OCI-LY7 (cell line): ENCODE data around the gene TARDBP. TPM values are rescaled to one million over a fixed set of nuclear protein-coding genes. Genes with fewer than 3 reads are reported as not detected.
"Not testable (repeated sequence)": the region's sequence is repeated elsewhere in the genome, so short reads cannot be mapped to it uniquely, and the experiment has no call there.

Experiments used
- BruUV-seq: library from RNA; stranded (reverse); fragments of 400-500 nt; replicated peaks from 2 replicates; lab custom pipeline; 2021; lab: Mats Ljungman, UMichigan
- CTCF ChIA-PET: fragments of 300-600 bp; sonication (Branson Sonifier 250); formaldehyde crosslinking; loops from one replicate; lab custom pipeline; 2022; ENCODE audit warnings: antibody characterized with exemption; ENCODE audit not compliant: unreplicated experiment; lab: Charles Lee
- POLR2A ChIA-PET: fragments of 300-600 bp; sonication (Branson Sonifier 250); formaldehyde crosslinking; loops from one replicate; lab custom pipeline; 2022; ENCODE audit warnings: antibody characterized with exemption; lab: Charles Lee
- DNase-seq: peaks from one replicate; pipeline ENCODE4 v3.0.0-alpha.2; 2015; ENCODE audit warnings: low spot score
- H2AFZ ChIP-seq: fragments of 200-600 bp; sonication (generic), shearing (Covaris generic); 2 replicates; pipeline ENCODE4 v1.6.1; 2014; ENCODE audit warnings: mild to moderate bottlenecking, antibody characterized with exemption, low read length, moderate library complexity
- H3K27ac ChIP-seq: fragments of 200-600 bp; sonication (generic); 2 replicates; pipeline ENCODE4 v1.5.1; 2014; ENCODE audit warnings: mixed run types, low read depth, mild to moderate bottlenecking, moderate library complexity, low read length, inconsistent platforms; ENCODE audit not compliant: poor library complexity, severe bottlenecking
- H3K36me3 ChIP-seq: fragments of 200-600 bp; sonication (generic); 2 replicates; pipeline ENCODE4 v1.6.1; 2014; ENCODE audit warnings: mild to moderate bottlenecking, antibody characterized with exemption, low read length, moderate library complexity, mixed read lengths; ENCODE audit not compliant: insufficient read depth
- H3K4me1 ChIP-seq: fragments of 200-600 bp; sonication (generic); 2 replicates; pipeline ENCODE4 v1.5.1; 2014; ENCODE audit warnings: mild to moderate bottlenecking, low read length; ENCODE audit not compliant: insufficient read depth, poor library complexity, severe bottlenecking
- H3K4me2 ChIP-seq: fragments of 200-600 bp; sonication (generic); 2 replicates; pipeline ENCODE4 v1.6.1; 2014; ENCODE audit warnings: mild to moderate bottlenecking, low read length
- H3K4me3 ChIP-seq: fragments of 200-600 bp; sonication (generic); 2 replicates; pipeline ENCODE4 v1.5.1; 2014; ENCODE audit warnings: mild to moderate bottlenecking, low read depth, low read length; ENCODE audit not compliant: poor library complexity, severe bottlenecking
- H3K79me2 ChIP-seq: fragments of 200-600 bp; sonication (generic); 2 replicates; pipeline ENCODE4 v1.6.1; 2016; ENCODE audit warnings: low read depth, mild to moderate bottlenecking, low read length, moderate library complexity, mixed read lengths; ENCODE audit not compliant: insufficient read depth
- H3K9me2 ChIP-seq: fragments of 200-600 bp; sonication (generic); 2 replicates; pipeline ENCODE4 v1.6.1; 2016; ENCODE audit warnings: mild to moderate bottlenecking, low read length, mixed read lengths; ENCODE audit not compliant: insufficient read depth
- H3K9me3 ChIP-seq: fragments of 200-600 bp; sonication (generic); 2 replicates; pipeline ENCODE4 v1.6.1; 2014; ENCODE audit warnings: mild to moderate bottlenecking, mixed run types, low read length, mixed read lengths
- H4K20me1 ChIP-seq: fragments of 200-600 bp; sonication (generic); 2 replicates; pipeline ENCODE4 v1.6.1; 2014; ENCODE audit warnings: mild to moderate bottlenecking, antibody characterized with exemption, low read length, moderate library complexity, mixed read lengths; ENCODE audit not compliant: insufficient read depth
- EZH2phosphoT487 ChIP-seq: fragments of 200-600 bp; sonication (generic); IDR thresholded peaks from 2 replicates; pipeline ENCODE4 v1.6.1; 2018; ENCODE audit warnings: low read depth, borderline replicate concordance, mild to moderate bottlenecking, mixed run types, antibody characterized with exemption, low read length, moderate library complexity, mixed read lengths
- intact Hi-C: fragments of 100-400 bp; cut with micrococcal nuclease; formaldehyde crosslinking; loops from one replicate; pipeline ENCODE4 v1.10.0; 2022; ENCODE audit not compliant: unreplicated experiment
- total RNA-seq, 2 experiments: library from RNA; depleted of rRNA in 1 of 2; stranded (reverse); fragments of >200 nt in 1 of 2; shearing (Covaris generic) in 1 of 2; gene quantifications; 2 replicates each; pipeline ENCODE4 v1.2.3, GENCODE V29; 2014 to 2022
- TF ChIP-seq, protein P1 (sequence below): fragments of 200-600 bp; sonication (generic); conservative IDR thresholded peaks from 2 replicates; pipeline ENCODE4 v1.5.1; 2014; ENCODE audit warnings: mild to moderate bottlenecking, antibody characterized with exemption, low read length, moderate library complexity, mixed read lengths

TARDBP gene
- total RNA-seq, 2 experiments from 2014 or later: 145 to 277 TPM

DNA sequence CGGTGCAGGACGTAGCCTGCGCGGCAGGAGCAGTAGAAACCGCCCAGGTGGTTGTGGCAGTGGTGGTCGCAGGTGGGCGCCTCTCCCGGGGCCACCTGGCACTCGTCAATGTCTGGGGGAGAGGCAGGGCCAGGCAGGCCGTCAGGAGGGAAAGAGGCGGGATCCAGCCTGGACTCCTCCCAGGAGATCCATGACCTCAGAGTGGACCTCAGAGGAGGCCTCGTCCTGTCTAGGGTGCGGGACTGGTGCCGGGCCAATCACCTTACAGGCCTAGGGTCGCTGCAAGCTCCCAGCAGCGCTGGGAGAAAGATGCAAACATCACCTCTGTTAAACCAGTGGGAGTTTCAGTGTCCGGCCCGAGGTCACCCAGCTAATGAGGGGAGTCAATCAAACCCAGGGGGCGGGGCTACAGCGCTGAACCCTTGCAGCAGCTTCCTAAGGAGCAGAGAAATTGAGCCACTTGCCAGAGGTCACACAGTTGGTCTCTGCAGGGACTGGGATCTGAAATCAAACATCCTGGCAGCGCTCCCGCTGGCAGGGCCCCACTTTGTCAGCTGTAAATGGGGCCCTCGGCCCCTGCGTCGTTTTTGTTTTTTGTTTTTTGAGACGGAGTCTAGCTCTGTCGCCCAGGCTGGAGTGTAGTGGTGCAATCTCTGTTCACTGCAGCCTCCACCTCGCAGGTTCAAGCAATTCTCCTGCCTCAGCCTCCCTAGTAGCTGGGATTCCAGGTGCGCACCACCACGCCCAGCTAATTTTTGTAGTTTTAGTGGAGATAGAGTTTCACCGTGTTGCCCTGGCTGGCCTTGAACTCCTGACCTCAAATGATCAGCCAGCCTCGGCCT is 33.2 kb downstream of the TARDBP start:
- Histone ChIP-seq H3K36me3 (no peaks in the 10 kb centered on the region), H2AFZ (no peak overlapping the region), H3K4me2 (no peak overlapping the region), H3K9me2 (no peaks in the 10 kb centered on the region), H3K27ac (no peak overlapping the region), H3K9me3 (no peaks in the 10 kb centered on the region), H3K79me2 (no peaks in the 10 kb centered on the region), H3K4me3 (no peak overlapping the region), H4K20me1 (no peaks in the 10 kb centered on the region), H3K4me1 (no peaks in the 10 kb centered on the region)
- intact Hi-C loops: no loop called here
- no peak for TF ChIP-seq EZH2phosphoT487
- TF ChIP-seq, protein P1, sequence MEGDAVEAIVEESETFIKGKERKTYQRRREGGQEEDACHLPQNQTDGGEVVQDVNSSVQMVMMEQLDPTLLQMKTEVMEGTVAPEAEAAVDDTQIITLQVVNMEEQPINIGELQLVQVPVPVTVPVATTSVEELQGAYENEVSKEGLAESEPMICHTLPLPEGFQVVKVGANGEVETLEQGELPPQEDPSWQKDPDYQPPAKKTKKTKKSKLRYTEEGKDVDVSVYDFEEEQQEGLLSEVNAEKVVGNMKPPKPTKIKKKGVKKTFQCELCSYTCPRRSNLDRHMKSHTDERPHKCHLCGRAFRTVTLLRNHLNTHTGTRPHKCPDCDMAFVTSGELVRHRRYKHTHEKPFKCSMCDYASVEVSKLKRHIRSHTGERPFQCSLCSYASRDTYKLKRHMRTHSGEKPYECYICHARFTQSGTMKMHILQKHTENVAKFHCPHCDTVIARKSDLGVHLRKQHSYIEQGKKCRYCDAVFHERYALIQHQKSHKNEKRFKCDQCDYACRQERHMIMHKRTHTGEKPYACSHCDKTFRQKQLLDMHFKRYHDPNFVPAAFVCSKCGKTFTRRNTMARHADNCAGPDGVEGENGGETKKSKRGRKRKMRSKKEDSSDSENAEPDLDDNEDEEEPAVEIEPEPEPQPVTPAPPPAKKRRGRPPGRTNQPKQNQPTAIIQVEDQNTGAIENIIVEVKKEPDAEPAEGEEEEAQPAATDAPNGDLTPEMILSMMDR: no peak
- POLR2A ChIA-PET: interaction anchor here (0.6 kb wide), 1 partner anchor 17 kb away, joined by 3 read pairs; no protein-coding TSS in a partner anchor
- BruUV-seq: no TSS peak
- DNase-seq: no peak
- CTCF ChIA-PET: no interaction called here

DNA sequence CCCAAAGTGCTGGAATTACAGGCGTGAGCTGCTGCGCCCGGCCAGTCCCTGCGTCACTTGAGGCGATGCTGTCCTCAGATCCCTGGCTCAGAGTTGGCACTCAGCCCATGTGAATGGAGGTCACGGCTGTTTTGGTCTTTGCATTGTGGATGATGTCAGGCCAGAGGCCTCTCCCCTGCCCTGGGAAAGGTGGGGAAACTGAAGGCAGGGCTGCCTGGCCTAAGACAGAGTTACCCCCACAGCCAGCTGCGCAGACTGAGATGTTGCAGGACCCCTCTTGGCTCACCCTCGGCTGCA is 33.8 kb downstream of the TARDBP start:
- BruUV-seq: no TSS peak
- Histone ChIP-seq H3K9me2 (no peaks in the 10 kb centered on the region), H3K79me2 (no peaks in the 10 kb centered on the region), H3K36me3 (no peaks in the 10 kb centered on the region), H3K9me3 (no peaks in the 10 kb centered on the region), H3K4me1 (peaks cover 2% of the 10 kb centered on the region), H3K4me3 (no peak overlapping the region), H3K4me2 (no peak overlapping the region), H2AFZ (no peak overlapping the region), H3K27ac (no peak overlapping the region), H4K20me1 (no peaks in the 10 kb centered on the region)
- no peak for DNase-seq
- no peak for TF ChIP-seq EZH2phosphoT487
- TF ChIP-seq, protein P1: no peak
- ChIA-PET CTCF (no interaction called here), POLR2A (interaction anchor here (0.6 kb wide), 1 partner anchor 17 kb away, joined by 3 read pairs; no protein-coding TSS in a partner anchor)
- intact Hi-C loops: no loop called here

DNA sequence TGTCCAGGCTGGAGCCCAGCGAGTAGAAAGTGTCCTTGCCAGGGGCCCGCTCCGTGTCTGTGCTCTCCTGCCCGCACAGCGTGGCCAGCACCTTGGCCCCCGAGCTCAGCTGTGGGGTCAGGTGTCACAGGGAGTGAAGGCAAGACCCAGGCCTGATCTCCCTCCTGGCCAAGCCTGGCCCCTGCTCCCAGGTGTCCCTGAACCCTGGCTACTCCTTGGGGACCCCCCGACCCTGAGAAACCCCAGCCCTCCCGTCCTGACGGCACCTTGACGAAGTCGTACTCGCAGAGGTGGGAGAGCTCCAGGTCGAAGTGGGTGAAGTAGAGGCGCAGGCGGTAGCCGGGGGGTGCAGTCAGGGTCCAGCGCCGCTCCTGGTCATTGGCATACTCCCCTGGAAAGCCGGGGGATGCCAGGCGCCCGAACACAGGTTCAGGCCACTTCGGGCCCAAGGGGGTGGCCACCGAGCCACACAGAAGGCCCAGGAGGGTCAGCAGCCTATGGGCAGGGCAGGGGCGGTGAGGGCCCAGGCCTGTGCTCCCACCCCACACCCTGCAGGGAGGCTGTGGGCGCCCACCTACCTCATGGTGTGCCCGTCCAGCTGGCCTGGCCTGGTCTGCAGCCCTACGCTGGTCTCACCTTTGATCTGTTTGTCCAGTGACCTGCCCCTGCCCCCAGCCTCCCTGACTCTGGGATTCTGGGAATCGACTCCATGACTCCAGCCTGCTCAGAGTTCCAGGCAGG is 34.3 kb downstream of the TARDBP start, which contains the start of gene MASP2:
Gene MASP2, minus strand, starts transcription at position 615 of the 741 bp plus-strand sequence. Its CDS starts 32 bp downstream, at position 583.
- no peak for DNase-seq
- Histone ChIP-seq H3K4me3 (no peak within 1 kb of the TSS), H4K20me1 (no peaks in the 10 kb centered on the region), H3K79me2 (no peaks in the 10 kb centered on the region), H3K36me3 (no peaks in the 10 kb centered on the region), H2AFZ (no peak within 1 kb of the TSS), H3K4me1 (peaks cover 7% of the 10 kb centered on the region), H3K27ac (no peak within 1 kb of the TSS), H3K4me2 (no peak within 1 kb of the TSS), H3K9me2 (no peaks in the 10 kb centered on the region), H3K9me3 (no peaks in the 10 kb centered on the region)
- BruUV-seq: no TSS peak
- intact Hi-C loops: no loop called here
- CTCF ChIA-PET: no interaction called here
- TF ChIP-seq, protein P1: no peak
- TF ChIP-seq EZH2phosphoT487: no peak
- POLR2A ChIA-PET: no interaction called here

DNA sequence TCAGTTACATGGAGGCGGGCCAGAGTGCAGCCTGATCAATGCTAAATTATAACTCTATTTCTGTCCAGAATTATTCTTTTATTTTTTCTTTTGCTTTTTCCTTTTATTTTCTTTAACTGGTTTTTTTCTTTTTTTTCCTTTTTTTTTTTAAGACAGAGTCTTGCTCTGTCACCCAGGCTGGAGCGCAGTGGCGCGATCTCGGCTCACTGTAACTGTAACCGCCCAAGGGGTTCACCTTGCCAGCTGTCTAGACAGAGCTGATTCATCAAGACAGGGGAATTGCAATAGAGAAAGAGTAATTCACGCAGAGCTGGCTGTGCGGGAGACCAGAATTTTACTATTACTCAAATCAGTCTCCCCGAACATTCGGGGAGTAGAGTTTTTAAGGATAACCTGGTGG is 38.7 kb downstream of the TARDBP start:
- DNase-seq, H3K4me3 ChIP-seq, intact Hi-C loops, H3K79me2 ChIP-seq, H3K9me2 ChIP-seq, CTCF ChIA-PET, H4K20me1 ChIP-seq, H3K9me3 ChIP-seq, POLR2A ChIA-PET, H3K4me2 ChIP-seq, BruUV-seq: not testable (repeated sequence)
- H3K36me3 ChIP-seq: peaks cover 23% of the 10 kb centered on the region
- H3K27ac ChIP-seq: peak overlapping the region; percentile 76
- peaks cover 37% of the 10 kb centered on the region for H3K4me1 ChIP-seq
- H2AFZ ChIP-seq: peak overlapping the region; percentile 64; the same call in 1 of the 2 replicates
